ENCODE data around the gene BPGM.

BPGM gene

GRCh38 chr7:134619627-134620331 is 26.9 kb upstream of the BPGM start:
- Histone ChIP-seq H3K9me3 (no peaks in the 10 kb centered on the region), H3K4me1 (ENCODE audit: control insufficient read depth in 1 of 2, insufficient read depth in 1 of 2, low read depth in 1 of 2, low read length in 1 of 2) (no peaks in the 10 kb centered on the region), H3K36me3 (no peaks in the 10 kb centered on the region), H3K27ac (no peak overlapping the region), H3K27me3 (peaks cover 7% of the 10 kb centered on the region), H3K4me3 (ENCODE audit: low read depth in 1 of 2, low read length in 1 of 2) (no peak overlapping the region)
- TF ChIP-seq CTCF (IDR thresholded peaks at IDR 0.05), result no peak

- H3K27me3 ChIP-seq, result peaks cover 33% of the 10 kb centered on the region
- H3K4me1 ChIP-seq (ENCODE audit: control insufficient read depth in 1 of 2, insufficient read depth in 1 of 2, low read depth in 1 of 2, low read length in 1 of 2), result no peaks in the 10 kb centered on the region
- no peak for TF ChIP-seq CTCF (IDR thresholded peaks at IDR 0.05)
- no peak overlapping the region for H3K4me3 ChIP-seq (ENCODE audit: low read depth in 1 of 2, low read length in 1 of 2)
- no peaks in the 10 kb centered on the region for H3K9me3 ChIP-seq
- H3K36me3 ChIP-seq, result no peaks in the 10 kb centered on the region
- H3K27ac ChIP-seq, result no peak overlapping the region
Observed at GRCh38 chr7:134622303-134622995, 24.2 kb upstream of the BPGM start.

- peaks cover 37% of the 10 kb centered on the region for H3K27me3 ChIP-seq
- H3K36me3 ChIP-seq, result no peaks in the 10 kb centered on the region
- no peak overlapping the region for H3K27ac ChIP-seq
- H3K4me3 ChIP-seq (ENCODE audit: low read depth in 1 of 2, low read length in 1 of 2), result no peak overlapping the region
- H3K9me3 ChIP-seq, result no peaks in the 10 kb centered on the region
- H3K4me1 ChIP-seq (ENCODE audit: control insufficient read depth in 1 of 2, insufficient read depth in 1 of 2, low read depth in 1 of 2, low read length in 1 of 2), result no peaks in the 10 kb centered on the region
- TF ChIP-seq CTCF (IDR thresholded peaks at IDR 0.05), result no peak
Observed at GRCh38 chr7:134623193-134623592, 23.5 kb upstream of the BPGM start.

- no peaks in the 10 kb centered on the region for H3K4me1 ChIP-seq (ENCODE audit: control insufficient read depth in 1 of 2, insufficient read depth in 1 of 2, low read depth in 1 of 2, low read length in 1 of 2)
- TF ChIP-seq CTCF (IDR thresholded peaks at IDR 0.05), result no peak
- H3K9me3 ChIP-seq, result no peaks in the 10 kb centered on the region
- H3K27ac ChIP-seq, result no peak overlapping the region
- peaks cover 37% of the 10 kb centered on the region for H3K27me3 ChIP-seq
- H3K36me3 ChIP-seq, result no peaks in the 10 kb centered on the region
- H3K4me3 ChIP-seq (ENCODE audit: low read depth in 1 of 2, low read length in 1 of 2), result no peak overlapping the region
Observed at GRCh38 chr7:134625550-134625949, 21.1 kb upstream of the BPGM start.

GRCh38 chr7:134627109-134627774 is 19.4 kb upstream of the BPGM start:
- Histone ChIP-seq H3K27ac (no peak overlapping the region), H3K9me3 (no peaks in the 10 kb centered on the region), H3K4me3 (ENCODE audit: low read depth in 1 of 2, low read length in 1 of 2) (no peak overlapping the region), H3K27me3 (peaks cover 37% of the 10 kb centered on the region), H3K36me3 (no peaks in the 10 kb centered on the region), H3K4me1 (ENCODE audit: control insufficient read depth in 1 of 2, insufficient read depth in 1 of 2, low read depth in 1 of 2, low read length in 1 of 2) (no peaks in the 10 kb centered on the region)
- TF ChIP-seq CTCF (IDR thresholded peaks at IDR 0.05), result no peak
